Measurements from ENCODE around the gene MGMT.

The MGMT gene

DNA sequence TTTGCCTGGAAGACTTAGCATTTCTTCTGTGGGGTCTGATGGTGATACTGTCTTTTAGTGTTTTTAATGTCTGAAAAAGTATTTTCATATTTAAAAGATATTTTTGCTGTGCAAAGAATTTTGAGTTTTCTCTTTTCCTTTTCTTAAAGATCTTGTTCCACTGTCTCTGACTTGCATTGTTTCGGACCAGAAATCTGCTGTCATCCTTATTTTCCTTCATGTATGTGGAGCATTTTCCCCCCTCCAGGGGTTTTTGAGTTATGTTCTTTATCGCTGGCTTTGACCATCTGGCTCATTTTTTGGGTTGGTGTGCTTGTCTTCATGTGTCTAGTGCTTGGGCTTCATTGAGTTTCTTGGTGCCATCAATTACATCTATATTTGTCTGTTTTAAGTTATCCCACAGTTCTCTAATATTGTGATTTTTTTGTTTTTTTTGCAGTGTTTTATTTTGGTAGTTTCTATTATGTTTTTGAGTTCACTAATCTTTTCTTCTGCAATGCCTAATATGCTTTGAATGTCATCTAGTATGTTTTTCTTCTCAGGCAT is 119.9 kb downstream of the MGMT start:
- Histone ChIP-seq H3K4me3 (replicated peaks; ENCODE audit: insufficient read depth, low read length) (no peak overlapping the region), H3K27me3 (ENCODE audit: insufficient read depth, poor library complexity, severe bottlenecking) (no peaks in the 10 kb centered on the region), H3K27ac (replicated peaks) (no peak overlapping the region)
- no peak for DNase-seq (ENCODE audit: low read depth in 1 of 2, low spot score in 1 of 2)
- TF ChIP-seq, protein P1, sequence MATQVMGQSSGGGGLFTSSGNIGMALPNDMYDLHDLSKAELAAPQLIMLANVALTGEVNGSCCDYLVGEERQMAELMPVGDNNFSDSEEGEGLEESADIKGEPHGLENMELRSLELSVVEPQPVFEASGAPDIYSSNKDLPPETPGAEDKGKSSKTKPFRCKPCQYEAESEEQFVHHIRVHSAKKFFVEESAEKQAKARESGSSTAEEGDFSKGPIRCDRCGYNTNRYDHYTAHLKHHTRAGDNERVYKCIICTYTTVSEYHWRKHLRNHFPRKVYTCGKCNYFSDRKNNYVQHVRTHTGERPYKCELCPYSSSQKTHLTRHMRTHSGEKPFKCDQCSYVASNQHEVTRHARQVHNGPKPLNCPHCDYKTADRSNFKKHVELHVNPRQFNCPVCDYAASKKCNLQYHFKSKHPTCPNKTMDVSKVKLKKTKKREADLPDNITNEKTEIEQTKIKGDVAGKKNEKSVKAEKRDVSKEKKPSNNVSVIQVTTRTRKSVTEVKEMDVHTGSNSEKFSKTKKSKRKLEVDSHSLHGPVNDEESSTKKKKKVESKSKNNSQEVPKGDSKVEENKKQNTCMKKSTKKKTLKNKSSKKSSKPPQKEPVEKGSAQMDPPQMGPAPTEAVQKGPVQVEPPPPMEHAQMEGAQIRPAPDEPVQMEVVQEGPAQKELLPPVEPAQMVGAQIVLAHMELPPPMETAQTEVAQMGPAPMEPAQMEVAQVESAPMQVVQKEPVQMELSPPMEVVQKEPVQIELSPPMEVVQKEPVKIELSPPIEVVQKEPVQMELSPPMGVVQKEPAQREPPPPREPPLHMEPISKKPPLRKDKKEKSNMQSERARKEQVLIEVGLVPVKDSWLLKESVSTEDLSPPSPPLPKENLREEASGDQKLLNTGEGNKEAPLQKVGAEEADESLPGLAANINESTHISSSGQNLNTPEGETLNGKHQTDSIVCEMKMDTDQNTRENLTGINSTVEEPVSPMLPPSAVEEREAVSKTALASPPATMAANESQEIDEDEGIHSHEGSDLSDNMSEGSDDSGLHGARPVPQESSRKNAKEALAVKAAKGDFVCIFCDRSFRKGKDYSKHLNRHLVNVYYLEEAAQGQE (IDR thresholded peaks at IDR 0.05; ENCODE audit: insufficient replicate concordance, low read depth) = no peak
- TF ChIP-seq SPI1 (IDR thresholded peaks at IDR 0.05; ENCODE audit: borderline replicate concordance, low read depth) (no peak), POLR2AphosphoS5 (IDR thresholded peaks at IDR 0.05; ENCODE audit: low read depth) (no peak), GABPA (IDR thresholded peaks at IDR 0.05; ENCODE audit: low read depth) (no peak)
- TF ChIP-seq, protein P2, sequence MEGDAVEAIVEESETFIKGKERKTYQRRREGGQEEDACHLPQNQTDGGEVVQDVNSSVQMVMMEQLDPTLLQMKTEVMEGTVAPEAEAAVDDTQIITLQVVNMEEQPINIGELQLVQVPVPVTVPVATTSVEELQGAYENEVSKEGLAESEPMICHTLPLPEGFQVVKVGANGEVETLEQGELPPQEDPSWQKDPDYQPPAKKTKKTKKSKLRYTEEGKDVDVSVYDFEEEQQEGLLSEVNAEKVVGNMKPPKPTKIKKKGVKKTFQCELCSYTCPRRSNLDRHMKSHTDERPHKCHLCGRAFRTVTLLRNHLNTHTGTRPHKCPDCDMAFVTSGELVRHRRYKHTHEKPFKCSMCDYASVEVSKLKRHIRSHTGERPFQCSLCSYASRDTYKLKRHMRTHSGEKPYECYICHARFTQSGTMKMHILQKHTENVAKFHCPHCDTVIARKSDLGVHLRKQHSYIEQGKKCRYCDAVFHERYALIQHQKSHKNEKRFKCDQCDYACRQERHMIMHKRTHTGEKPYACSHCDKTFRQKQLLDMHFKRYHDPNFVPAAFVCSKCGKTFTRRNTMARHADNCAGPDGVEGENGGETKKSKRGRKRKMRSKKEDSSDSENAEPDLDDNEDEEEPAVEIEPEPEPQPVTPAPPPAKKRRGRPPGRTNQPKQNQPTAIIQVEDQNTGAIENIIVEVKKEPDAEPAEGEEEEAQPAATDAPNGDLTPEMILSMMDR (IDR thresholded peaks at IDR 0.05; ENCODE audit: insufficient read depth, low read length) = no peak

DNA sequence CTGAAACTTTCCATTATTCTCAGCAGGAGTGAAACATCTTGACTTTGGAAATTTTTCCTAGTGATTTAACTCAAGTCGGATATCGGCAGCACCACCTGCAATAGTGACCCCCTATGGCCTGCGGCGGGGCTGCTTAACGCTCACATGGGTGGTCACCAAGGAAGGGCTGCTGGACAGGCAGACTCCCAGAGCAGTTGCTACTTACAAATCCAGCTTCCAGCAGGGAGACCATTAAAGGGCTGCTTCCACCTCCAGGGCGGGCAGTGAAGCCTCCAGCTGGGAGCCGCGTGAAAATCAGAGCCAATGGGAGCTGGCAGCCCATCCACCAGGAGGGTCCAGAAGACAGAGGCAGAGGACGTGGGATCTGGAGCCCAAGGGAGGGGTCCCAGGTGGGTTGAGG is 122.5 kb downstream of the MGMT start:
- no peak overlapping the region for H3K27ac ChIP-seq (replicated peaks)
- no peaks in the 10 kb centered on the region for H3K27me3 ChIP-seq (ENCODE audit: insufficient read depth, poor library complexity, severe bottlenecking)
- H3K4me3 ChIP-seq (replicated peaks; ENCODE audit: insufficient read depth, low read length) = no peak overlapping the region
- no peak for DNase-seq (ENCODE audit: low read depth in 1 of 2, low spot score in 1 of 2)
- TF ChIP-seq SPI1 (IDR thresholded peaks at IDR 0.05; ENCODE audit: borderline replicate concordance, low read depth) (no peak), POLR2AphosphoS5 (IDR thresholded peaks at IDR 0.05; ENCODE audit: low read depth) (no peak), GABPA (IDR thresholded peaks at IDR 0.05; ENCODE audit: low read depth) (no peak)
- TF ChIP-seq, protein P2 (IDR thresholded peaks at IDR 0.05; ENCODE audit: insufficient read depth, low read length) = no peak
- TF ChIP-seq, protein P1 (IDR thresholded peaks at IDR 0.05; ENCODE audit: insufficient replicate concordance, low read depth) = no peak

DNA sequence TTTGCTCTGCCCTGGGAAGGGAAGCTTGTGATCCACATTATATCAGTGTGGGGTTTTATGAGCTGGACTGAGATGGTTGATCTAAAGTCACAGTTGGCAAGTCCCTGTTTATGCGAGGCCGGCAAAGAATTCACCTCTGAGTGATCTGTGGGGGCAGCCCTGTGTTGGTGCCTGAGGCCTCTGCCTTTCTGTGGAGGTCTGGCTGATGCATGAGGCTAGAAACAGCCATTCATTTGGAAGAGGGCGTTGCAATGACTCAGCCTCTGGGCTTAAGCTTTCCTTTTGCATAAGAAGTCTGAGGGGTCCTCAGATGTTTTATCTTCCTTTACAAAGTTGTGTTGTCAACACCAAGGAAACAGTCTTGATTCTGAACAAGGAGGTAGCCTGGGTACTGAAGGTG is 126.9 kb downstream of the MGMT start:
- H3K27ac ChIP-seq (replicated peaks) = no peak overlapping the region
- DNase-seq (ENCODE audit: low read depth in 1 of 2, low spot score in 1 of 2) = no peak
- TF ChIP-seq, protein P1 (IDR thresholded peaks at IDR 0.05; ENCODE audit: insufficient replicate concordance, low read depth) = no peak
- TF ChIP-seq, protein P2 (IDR thresholded peaks at IDR 0.05; ENCODE audit: insufficient read depth, low read length) = no peak
- TF ChIP-seq SPI1 (IDR thresholded peaks at IDR 0.05; ENCODE audit: borderline replicate concordance, low read depth) = no peak
- no peak for TF ChIP-seq GABPA (IDR thresholded peaks at IDR 0.05; ENCODE audit: low read depth)
- no peak for TF ChIP-seq POLR2AphosphoS5 (IDR thresholded peaks at IDR 0.05; ENCODE audit: low read depth)
- H3K27me3 ChIP-seq (ENCODE audit: insufficient read depth, poor library complexity, severe bottlenecking) = no peaks in the 10 kb centered on the region
- H3K4me3 ChIP-seq (replicated peaks; ENCODE audit: insufficient read depth, low read length) = no peak overlapping the region
